Fibroblast of skin of right quadriceps (primary cell): ENCODE measurements around the gene RETREG1.

Source experiments
- DNase-seq: peaks from one replicate; pipeline ENCODE4 v3.0.0-alpha.2; 2013

RETREG1 gene

DNA sequence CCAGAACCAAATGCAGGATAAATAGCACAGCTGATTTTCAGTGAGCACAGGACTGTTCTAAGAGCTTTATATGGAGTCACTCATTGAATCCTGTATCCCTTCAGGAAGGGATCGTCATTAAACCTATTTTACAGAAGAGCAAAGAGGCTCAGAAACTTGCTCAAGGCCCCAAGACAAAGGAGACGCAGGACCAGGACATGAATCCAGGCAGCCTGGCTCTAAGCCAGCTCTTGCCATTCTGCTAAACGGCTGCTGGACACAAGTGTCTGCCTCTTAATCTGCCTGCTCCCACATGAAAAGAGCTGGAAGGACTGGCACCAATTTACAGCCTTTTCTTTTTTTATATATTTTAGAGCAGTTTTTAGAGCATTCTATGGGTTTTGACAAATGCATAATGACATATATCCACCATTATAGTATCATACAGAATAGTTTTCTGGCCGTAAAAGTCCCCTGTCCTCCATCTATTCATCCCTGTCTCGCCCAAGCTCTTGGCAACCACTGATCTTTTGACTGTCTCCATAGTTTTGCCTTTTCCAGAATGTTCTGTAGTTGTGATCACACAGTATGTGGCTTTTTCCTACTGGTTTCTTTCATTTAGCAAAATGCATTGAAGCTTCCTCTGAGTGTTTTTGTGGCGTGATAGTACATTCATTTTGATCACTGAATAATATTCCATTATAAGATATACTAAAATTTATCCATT is 37.5 kb downstream of the RETREG1 start:
- no peak for DNase-seq

DNA sequence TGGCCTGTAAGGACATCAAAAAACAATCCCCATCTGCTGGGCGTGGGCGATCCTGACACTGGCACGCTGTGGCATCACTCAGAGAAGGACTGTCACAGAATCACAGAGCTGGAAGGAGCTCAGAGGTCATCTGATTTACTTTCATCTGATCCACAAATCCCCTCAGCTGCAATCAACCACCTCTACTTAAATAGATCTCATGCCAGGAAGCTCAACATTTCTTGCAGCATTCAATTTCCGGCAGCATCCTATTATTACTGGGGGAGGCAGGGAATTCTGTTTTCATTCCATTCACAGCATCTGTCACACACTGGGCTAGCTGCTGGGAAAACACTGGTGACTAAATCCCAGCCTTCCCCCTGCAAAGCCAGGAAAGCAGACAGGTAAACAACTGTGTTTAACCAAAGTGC is 38.3 kb downstream of the RETREG1 start:
- peak; percentile 9 for DNase-seq

DNA sequence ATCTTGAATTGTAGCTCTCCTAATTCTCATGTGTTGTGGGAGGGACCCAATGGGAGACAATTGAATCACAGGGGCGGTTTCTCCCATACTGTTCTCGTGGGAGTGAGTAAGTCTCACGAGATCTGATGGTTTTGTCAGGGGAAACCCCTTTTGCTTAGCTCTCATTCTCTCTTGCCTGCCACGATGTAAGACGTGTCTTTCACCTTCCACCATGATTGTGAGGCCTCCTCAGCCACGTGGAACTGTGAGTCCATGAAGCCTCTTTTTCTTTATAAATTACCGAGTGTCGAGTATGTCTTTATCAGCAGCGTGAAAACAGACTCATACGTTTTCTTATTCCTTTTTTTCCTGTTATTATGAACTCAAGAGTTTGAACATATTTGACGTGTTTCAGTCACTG is 39.1 kb downstream of the RETREG1 start:
- DNase-seq, result no peak

DNA sequence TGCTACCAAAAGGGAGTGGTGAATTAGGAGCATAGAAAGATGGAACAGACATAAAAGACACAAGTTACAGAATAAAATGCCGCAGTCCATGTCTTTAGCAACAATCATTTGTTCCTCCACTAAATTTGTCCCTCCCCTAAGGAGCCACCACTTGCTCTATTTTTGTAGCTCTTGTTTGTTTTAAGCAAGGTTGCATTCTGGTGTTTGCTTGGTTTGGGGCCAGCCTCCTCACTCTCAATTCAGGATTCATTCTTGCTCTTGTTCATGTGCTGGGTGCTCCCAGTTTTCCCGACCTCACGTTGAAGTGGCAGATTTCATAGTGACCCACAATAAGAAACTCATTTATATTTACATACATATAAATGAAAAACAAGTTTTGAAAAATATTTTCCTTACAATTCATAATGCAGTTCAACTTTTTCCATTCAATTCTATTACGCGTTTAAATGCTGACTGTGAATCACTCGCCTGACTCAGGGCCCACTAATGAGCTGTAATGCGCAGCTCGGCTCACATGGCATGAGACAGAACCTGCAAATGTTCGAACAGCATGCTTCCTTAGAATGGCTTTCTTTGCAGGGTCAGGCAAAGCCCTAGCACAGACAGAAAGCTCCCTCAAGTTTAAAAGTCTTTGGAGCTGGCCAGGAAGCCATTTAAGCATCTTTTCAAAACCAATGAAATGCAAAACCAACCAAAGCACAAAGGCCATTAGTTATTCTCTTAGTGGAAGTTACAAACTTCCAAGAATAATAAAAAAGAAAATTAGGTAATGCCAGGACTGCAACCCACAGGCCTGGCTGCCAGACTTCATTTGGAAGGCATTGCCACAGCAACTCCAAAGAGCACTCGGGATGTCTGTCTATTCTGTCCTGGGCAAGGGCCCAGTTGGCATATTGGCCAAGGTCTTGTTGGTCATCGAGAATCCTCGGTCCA is 41.7 kb downstream of the RETREG1 start:
- DNase-seq, result peak; percentile 82

DNA sequence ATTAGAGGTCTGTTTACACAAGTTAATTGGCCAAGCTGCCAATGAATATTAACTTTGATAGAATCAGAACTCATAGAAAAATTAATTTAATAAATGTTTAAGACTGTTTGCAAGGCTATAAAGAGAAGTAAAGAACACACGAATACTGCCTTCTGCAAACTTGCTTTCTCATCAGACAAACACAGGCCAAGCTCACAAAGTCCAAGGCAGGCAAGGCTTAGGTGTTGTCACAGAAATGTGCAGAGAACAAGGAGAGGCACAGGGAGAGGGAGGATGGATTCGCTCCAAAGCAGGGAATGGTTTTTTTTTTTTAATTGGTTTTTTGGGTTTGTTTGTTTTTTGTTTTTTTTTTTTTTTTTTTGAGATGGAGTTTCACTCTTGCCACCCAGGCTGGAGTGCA is 43.4 kb downstream of the RETREG1 start:
- DNase-seq, result no peak

DNA sequence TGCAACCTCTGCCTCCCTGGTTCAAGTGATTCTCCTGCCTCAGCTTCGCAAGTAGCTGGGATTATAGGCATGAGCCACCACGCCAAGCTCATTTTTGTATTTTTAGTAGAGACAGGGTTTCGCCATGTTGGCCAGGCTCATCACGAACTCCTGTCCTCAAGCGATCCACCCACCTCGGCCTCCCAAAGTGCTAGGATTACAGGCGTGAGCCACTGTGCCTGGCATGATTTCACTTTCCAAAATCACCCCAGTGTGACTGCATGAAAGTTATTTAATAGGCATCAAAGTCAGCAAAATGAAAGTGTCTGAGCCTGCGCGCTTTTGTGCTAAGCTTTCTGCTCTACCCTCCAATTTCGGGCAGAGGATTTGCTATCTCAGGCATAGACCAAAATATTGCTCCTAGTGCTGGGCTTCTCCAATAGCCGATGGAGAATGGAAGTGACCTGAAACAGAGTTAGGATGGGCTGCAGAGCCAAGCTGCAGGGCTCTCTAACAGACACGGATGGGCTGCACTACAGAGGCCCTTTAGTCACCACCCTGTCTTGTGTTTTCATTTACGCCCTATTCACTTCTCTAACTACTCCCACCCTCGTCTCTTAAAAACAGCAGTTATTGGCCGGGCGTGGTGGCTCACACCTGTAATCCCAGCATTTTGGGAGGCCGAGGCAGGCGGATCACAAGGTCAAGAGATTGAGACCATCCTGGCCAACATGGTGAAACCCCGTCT is 44.3 kb downstream of the RETREG1 start:
- no peak for DNase-seq

DNA sequence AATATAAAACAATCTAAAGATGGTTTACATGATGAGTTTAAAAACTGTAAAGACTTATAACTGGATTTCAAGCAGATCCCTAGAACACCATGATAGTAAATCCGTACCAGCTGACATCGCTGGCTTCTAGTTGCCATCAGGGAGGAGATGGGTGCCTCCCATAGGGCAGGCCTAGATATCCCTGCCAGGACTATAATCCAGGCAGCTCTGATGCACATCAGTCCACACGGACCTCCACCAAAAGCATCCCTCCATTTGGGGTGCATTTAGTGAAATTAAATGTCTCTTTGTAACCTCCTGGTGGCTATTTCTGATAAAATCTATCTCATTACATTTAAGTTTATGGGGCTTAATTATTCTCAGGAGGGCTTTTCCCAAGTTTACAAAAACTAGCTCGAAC is 45.8 kb downstream of the RETREG1 start:
- no peak for DNase-seq

DNA sequence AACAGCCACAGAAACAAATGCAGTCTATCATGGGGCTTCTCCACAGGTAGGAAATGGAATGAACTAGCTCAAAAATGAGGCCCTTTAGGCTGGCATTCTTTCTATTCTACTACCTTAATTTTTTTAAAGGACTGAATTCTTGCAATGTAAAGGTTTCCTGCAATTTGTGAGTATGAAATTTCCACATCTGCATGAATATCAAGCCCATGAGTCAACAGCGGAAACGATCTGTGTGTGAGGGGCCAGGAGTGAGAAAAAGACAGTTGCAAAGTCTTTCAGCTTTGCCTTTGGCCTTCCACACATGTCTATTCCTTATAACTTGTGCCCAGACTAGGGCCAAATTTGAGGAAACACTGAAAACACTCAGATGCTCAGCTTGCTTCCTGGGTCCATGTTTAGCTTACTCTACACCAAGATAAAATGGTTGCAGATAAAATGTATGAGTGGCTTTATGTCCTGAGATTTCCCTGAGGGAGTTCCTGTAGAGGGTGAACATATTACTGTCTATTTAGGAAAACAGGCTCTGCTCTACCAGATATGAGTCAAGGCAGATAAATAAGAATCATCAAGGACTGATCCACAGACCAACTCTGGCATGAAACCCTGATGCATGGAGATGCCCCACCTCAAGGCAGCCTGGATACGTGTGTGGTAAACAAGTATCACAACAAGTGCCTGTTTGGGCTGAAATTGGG is 46.5 kb downstream of the RETREG1 start:
- DNase-seq, result peak; percentile 58

DNA sequence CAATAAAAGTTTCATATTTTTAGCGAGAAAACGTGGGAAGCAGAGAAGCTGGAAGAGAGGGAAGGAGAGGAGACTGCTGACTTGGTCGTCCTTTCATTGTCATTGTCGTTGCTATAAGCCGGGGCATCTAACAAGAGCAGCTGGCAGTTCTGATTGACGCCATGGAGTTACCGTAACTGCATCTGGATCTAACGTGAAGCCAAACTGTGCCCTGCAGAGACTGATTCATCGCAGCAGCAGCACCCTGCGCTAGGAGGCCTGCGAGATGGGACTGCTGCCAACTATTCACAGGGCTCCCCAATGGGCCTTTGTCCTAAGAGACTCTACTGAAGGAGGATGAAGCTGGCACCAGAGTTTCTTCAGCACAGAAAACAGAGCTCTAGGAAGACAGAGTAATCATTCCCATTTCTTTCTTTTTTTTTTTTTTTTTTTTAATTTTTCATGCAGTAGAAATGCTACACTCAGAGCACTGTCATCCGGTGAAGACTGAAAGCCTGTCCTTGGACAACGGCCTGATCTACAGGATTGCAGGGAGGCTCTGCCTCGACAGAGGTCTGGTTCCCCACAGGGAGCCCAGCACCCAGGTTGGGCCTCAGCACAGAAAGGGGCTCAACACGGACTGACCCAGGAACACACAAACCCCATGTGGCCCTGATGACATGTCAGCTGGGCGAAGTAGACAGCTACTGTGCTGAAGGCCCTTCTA is 47.8 kb downstream of the RETREG1 start:
- peak; percentile 13 for DNase-seq

DNA sequence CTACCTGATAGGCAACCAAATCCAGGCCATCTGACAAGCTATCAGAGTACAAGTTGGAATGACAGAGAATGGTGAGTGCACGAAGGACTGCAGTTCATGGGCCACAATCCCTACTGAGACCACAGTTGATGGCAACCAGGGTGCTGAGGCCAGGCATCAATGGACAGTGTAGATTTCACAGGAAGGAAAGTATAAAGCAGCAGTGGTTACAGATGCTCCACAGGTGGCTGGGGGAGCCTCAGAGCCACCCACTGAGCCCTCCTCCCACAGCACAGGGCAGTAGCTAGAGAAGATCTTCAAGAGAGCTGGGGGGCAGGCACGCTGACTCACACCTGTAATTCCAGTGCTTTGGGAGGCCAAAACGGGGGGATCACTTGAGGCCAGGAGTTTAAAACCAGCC is 49.4 kb downstream of the RETREG1 start:
- no peak for DNase-seq

DNA sequence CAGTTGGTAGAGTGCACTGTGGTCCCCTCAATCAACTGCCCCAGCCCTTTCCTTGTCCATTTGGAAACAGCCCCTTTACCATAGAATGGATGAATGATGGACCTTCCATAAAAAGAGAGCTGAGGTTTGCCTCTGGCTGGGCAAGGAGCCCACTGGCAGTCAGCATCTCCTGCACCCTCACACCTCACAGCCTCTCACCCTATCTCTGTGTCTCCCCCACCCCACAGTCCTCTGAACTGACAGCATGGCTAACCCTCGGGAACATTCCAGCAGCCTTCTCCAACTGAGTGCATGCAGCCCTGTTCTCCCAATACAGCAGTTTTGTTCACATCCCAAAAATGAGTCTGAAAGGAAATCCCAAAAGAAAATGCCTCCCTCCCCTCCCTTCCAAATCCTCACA is 51.7 kb downstream of the RETREG1 start:
- DNase-seq, result no peak

DNA sequence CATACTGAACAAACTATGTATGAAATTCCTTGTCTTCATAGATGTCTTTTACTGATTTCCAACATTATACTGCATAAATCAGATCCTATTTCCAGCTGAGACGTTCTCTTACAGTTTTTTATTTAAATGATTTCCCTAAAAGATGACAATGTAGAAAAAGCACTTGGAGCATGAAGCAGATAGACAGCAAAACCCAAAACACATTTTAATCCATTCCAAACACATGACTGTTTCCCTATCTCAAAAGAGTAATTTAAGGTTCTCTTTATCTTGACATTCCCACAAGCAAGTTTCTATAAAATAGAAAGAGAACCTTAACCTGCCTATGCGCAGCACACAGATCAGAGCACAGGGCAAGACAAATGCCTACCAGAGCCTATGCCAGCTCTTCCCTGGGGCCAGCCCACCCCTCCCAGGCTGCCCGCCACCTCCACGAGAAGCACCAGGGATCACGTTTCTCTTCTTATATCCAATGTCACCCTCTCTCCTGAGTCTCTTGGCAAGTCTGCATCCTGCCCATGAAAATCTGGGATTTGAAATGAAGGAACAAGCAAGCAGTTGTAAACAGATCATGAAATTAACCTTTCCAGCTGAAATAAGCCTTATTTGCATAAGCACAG is 52.4 kb downstream of the RETREG1 start:
- no peak for DNase-seq

DNA sequence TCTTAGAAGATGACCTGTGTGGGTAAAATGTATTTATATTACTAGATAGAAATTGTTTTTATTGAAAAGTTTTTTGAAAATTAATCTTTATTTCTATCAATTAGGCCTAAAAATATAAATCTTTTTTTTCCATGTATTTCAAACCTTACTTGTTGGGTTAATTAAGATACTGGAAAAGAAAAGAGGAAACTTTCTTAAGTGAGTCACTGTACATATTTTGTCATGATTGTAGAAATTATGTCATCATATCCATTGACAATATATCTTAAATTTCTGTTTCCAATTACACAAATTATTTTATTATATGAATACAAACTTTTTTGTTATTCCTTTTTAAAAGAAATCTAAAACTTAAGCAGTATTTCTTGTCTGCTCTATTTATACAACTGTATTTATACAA is 53.1 kb downstream of the RETREG1 start:
- DNase-seq, result no peak

DNA sequence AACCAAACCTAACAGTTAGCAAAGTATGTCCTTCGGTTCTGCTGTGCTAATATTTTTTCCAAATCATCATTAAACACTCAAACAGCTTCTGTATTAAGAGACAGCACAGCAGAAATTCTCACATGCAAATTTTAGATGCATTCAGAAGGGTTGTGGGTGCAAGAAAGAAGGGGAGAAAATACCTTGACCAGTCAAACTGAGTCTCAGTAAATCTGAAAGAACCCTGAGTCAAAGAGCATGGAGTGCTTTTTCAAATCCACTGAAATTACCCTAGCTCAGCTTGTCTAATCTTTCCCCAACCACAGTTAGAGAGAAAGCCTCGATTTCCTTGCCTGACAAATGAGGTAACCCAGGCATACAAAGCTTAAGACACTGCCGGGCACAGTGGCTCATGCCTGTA is 55.1 kb downstream of the RETREG1 start:
- DNase-seq, result no peak

DNA sequence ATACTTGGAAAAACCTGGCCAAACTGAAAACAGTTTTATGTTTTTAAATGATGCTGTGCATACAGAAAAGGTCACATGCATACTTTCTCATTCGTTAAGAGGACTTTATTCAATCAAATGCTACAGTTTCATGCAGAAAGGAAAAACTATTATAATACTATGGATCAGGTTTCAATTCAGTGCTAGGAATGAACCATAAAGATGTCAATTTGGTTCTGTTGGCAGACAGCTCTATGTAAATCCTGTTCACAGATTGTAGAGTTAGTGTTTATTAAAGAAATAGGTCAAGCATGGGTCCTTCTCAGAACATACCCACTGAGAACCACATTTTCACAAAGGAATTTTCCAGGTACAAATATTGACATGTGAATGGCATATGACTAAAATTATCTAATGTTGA is 57.1 kb downstream of the RETREG1 start:
- no peak for DNase-seq

DNA sequence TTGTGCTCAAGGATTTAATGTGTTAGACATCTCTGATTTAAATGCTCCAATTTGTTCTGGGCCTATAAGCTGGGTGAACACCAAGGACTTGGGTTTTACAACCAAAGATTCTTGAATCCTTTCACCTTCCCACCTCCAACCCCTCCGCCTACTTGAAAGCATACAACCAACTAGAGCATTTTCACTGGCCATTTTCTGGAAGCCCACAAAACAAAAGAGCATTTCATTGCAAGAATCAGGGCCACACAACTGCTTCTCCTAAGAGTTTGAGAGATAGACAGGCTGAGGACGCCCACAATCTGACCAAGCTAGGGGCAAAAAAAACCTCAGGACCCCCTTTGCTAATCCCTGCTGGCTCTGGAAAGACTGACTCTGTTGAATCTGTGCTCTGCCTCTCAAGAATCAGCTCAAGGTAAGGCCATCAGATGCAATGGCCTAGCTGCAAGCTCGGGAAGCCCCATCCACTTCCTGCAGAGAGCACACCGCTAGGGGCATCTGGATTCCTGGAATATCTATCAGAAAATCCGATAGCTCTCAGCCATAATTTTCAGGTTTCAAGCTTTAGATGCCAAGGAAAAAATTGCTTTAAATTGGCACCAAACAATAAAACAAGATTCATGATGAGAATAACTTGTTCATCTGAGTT is 57.7 kb downstream of the RETREG1 start:
- no peak for DNase-seq

DNA sequence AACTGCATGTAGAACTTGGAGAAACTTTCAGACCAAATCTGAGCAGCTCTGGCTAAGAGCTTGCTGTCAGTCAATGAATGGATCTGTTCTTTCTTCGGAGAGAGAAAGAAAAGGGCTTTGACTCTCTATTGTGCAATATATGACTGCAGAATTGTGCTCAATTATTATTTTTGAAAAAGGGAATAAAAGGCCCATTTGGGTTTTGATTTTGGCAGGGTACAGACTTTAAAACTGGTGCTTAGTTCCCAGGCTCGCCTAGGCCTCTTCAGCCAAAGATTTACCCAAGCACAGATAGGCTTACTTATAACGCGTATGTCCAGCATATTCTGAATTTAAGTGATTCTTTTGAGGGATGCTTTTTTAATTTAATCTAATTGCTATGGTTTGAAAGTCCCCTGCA is 59.3 kb downstream of the RETREG1 start:
- no peak for DNase-seq

DNA sequence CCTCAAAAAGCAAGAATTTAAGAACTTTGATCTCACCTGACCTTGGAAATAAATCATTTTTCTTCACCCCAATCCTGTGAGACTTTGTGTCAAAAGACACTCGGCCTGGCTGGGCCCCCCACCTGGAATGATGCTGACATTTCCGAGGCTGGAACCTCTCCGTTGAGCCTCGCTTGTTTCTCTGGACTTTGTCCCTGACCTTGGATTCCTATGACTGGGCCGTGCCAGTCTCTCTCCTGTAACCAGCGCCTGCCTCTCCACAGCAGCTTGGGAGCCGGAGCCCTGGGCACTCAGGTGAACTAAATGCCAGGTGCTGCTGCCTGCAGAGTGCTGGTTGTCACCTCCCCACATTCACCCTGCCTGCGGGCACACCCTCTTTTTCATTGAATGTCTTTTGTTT is 62.7 kb downstream of the RETREG1 start:
- DNase-seq, result no peak

DNA sequence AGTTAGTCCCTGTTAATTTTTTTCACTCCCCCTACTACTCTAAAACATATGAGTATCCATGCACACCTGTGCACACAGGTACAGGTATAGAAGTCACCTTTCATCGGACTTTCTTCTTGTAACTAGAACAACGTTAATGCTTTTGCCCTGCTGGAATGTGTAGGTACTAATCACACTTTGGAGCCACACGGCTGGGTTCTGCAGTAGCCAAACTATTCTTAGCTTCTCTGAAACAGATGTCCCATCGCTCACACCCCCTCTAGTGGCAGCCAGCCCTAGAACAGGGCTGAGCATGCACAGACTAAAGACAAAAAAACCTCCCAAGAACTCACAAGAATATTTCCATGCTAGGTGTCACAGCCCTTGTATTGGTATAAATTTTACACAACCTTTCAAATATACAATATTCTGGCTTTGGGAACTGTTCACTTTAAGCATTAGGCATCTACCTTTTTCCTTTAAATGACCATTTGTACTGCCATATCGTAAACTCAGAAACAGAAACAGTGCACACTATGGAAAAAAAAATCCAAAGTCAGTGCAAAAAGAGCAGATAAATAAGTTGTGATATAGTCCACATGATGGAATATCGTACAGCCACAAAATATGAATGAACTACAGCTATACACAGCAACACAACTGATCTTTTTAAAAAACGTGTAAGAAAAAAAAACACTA is 64.0 kb downstream of the RETREG1 start:
- DNase-seq, result peak; percentile 58

DNA sequence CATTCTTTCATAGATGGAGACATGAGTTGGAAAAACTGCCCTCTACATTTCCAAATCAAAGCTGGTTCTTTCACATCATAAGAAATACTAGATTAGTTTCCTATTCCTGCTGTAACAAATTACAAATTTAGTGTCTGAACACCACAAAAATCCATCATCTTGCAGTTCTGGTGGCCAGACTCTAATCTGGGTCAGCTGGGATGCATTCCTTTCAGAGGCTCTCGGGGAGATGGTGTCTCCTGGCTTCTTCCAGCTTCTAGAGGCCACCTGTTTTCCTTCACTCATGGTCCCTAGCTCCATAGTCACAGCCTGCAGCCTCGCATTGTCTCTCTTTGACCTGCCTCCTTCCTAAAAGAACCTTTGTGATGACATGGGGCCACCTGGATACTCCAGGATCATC is 65.2 kb downstream of the RETREG1 start:
- no peak for DNase-seq
